Ishikawa (cell line): ENCODE measurements around the gene USP44.

ENCODE experiments used
- CEBPB ChIP-seq: IDR thresholded peaks from 2 replicates; pipeline ENCODE4 v1.6.1; 2012
- CREB1 ChIP-seq: IDR thresholded peaks from 2 replicates; pipeline ENCODE4 v1.6.1; 2012; ENCODE audit warnings: low read depth
- EGR1 ChIP-seq: IDR thresholded peaks from 2 replicates; pipeline ENCODE4 v1.6.1; 2012
- EP300 ChIP-seq: IDR thresholded peaks from 2 replicates; pipeline ENCODE4 v1.6.1; 2012; ENCODE audit warnings: borderline replicate concordance
- FOXM1 ChIP-seq: IDR thresholded peaks from 2 replicates; pipeline ENCODE4 v1.6.1; 2012; ENCODE audit warnings: low read depth, borderline replicate concordance
- NFIC ChIP-seq: IDR thresholded peaks from 2 replicates; pipeline ENCODE4 v1.6.1; 2012
- RAD21 ChIP-seq: IDR thresholded peaks from 2 replicates; pipeline ENCODE4 v1.6.1; 2012; ENCODE audit warnings: low read depth
- TAF1 ChIP-seq: IDR thresholded peaks from 2 replicates; pipeline ENCODE4 v1.6.1; 2012; ENCODE audit warnings: low read depth, mild to moderate bottlenecking
- TCF12 ChIP-seq: IDR thresholded peaks from 2 replicates; pipeline ENCODE4 v1.6.1; 2012; ENCODE audit warnings: low read depth
- TEAD4 ChIP-seq: IDR thresholded peaks from 2 replicates; pipeline ENCODE4 v1.6.1; 2012
- YY1 ChIP-seq: IDR thresholded peaks from 2 replicates; pipeline ENCODE4 v1.6.1; 2012; ENCODE audit warnings: low read depth
- ZBTB7A ChIP-seq: IDR thresholded peaks from 2 replicates; pipeline ENCODE4 v1.6.1; 2012; ENCODE audit warnings: low read depth
- TF ChIP-seq, protein P1 (sequence below): IDR thresholded peaks from 2 replicates; pipeline ENCODE4 v1.6.1; 2012
- TF ChIP-seq, protein P2 (sequence below): IDR thresholded peaks from 2 replicates; pipeline ENCODE4 v1.6.1; 2012
- TF ChIP-seq, protein P3 (sequence below): IDR thresholded peaks from 2 replicates; pipeline ENCODE4 v1.6.1; 2012; ENCODE audit warnings: low read depth, mild to moderate bottlenecking

The USP44 gene

DNA sequence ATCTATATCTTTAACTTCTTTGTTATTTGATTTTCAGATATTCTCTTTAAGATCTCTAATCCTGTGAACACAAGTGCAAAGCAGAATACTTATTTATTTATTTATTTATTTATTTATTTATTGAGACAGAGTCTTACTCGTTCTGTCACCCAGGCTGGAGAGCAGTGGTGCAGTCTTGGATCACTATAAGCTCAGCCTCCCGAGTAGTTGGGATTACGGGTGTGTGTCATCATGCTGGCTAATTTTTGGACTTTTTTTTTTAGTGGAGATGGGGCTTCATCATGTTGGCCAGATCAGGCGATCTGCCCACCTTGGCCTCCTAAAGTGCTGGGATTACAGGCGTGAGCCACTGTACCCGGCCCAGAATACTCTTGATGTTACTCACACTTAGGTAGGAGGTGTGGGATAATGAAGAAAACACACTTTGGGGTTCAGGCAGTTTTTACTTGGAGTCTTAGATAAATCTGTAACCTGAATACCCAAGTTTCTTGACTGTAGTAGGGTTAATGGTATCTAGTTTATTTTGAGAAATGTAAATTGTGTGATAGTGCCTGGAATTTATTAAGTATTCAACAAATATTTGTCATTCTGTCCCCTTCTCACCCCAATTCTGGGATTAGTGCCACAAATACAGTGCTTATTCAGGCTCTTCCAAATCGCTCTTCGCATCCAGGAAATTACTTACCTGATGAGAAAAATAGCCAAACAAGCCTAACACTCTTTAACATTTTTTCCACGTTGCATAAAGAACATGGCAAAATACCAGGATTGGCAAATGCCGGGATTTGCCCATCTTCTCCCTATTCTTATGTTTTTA is 44.4 kb downstream of the USP44 start:
- TF ChIP-seq CREB1 = no peak
- no peak for TF ChIP-seq RAD21

DNA sequence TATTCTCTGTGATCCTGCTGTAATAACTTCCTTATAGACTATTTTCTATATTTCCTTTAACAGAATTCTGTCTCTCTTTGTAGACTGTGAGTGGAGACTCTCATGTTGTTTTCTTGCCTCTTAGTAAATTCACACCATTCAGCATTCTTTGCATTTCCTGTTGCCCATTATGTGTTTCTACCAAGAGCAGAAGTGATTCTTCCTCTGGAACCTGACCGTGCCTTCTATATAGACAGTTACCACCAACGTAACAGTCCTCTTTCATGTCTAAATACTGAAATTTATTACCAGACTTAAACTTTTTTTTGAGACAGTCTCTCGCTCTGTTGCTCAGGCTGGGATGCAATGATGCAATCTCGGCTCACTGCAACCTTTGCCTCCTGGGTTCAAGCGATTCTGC is 46.2 kb downstream of the USP44 start:
- TF ChIP-seq CREB1 = no peak
- no peak for TF ChIP-seq TAF1
- TF ChIP-seq YY1 = no peak
- no peak for TF ChIP-seq FOXM1
- TF ChIP-seq, protein P1, sequence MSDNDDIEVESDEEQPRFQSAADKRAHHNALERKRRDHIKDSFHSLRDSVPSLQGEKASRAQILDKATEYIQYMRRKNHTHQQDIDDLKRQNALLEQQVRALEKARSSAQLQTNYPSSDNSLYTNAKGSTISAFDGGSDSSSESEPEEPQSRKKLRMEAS = no peak
- no peak for TF ChIP-seq TEAD4

DNA sequence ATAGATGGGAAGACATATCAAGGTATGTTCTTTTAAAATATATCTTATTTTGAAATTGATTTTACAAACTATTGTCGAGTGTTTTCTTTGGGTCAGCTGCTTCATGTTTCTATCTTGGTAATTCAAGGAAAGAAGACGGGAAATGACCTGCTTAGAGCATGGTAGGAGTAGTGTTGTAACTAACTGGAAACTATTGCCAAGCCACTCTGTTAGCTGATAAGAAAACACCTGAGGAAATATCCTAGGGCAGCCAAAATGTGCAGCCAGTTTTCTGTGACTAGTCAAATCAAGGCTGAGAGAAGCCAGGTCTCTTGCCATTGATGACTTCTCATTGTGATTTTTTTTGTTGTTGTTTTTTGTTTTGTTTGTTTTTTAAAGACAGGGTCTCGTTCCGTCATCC is 47.1 kb downstream of the USP44 start:
- TF ChIP-seq ZBTB7A (no peak), EGR1 (no peak), RAD21 (no peak), YY1 (no peak)
- TF ChIP-seq, protein P2, sequence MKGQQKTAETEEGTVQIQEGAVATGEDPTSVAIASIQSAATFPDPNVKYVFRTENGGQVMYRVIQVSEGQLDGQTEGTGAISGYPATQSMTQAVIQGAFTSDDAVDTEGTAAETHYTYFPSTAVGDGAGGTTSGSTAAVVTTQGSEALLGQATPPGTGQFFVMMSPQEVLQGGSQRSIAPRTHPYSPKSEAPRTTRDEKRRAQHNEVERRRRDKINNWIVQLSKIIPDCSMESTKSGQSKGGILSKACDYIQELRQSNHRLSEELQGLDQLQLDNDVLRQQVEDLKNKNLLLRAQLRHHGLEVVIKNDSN = no peak

DNA sequence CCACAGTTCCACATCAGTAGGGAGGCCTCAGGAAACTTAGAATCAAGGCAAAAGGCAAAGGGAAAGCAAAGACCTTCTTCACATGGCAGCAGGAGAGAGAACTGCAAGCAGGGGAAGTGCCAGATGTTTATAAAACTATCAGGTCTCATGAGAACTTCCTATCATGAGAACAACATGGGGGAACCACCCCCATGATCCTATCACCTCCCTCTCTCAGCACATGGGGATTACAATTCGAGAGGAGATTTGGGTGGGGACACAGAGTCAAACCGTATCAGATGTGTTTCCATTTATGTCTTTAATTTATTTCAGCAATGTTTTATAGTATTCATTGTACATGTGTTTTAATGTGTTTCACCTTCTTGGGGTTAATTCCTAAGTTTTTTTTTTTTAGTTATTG is 51.5 kb downstream of the USP44 start:
- TF ChIP-seq EGR1 = no peak
- no peak for TF ChIP-seq TAF1
- no peak for TF ChIP-seq EP300

DNA sequence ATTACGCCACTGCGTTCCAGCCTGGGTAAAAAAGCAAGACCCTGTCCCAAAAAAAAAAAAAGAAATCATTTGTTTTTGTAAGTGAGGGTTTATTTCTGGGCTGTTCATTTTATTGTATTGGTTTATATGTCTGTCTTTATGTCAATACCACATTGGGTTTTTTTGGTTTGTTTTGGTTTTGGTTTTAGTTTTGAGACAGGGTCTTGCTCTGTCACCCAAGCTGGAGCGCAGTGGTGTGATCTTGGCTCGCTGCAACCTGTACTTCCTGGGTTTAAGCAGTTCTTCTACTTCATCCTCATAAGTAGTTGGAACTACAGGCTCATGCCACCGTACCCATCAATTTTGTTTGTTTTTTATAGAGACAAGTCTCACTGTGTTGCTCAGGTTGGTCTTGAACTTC is 52.3 kb downstream of the USP44 start:
- TF ChIP-seq, protein P2 = no peak
- TF ChIP-seq YY1 (no peak), EP300 (no peak), RAD21 (no peak), CEBPB (no peak), FOXM1 (no peak), TEAD4 (no peak), ZBTB7A (no peak), NFIC (no peak), TAF1 (no peak), TCF12 (no peak), CREB1 (no peak), EGR1 (no peak)
- TF ChIP-seq, protein P1 = no peak
- TF ChIP-seq, protein P3, sequence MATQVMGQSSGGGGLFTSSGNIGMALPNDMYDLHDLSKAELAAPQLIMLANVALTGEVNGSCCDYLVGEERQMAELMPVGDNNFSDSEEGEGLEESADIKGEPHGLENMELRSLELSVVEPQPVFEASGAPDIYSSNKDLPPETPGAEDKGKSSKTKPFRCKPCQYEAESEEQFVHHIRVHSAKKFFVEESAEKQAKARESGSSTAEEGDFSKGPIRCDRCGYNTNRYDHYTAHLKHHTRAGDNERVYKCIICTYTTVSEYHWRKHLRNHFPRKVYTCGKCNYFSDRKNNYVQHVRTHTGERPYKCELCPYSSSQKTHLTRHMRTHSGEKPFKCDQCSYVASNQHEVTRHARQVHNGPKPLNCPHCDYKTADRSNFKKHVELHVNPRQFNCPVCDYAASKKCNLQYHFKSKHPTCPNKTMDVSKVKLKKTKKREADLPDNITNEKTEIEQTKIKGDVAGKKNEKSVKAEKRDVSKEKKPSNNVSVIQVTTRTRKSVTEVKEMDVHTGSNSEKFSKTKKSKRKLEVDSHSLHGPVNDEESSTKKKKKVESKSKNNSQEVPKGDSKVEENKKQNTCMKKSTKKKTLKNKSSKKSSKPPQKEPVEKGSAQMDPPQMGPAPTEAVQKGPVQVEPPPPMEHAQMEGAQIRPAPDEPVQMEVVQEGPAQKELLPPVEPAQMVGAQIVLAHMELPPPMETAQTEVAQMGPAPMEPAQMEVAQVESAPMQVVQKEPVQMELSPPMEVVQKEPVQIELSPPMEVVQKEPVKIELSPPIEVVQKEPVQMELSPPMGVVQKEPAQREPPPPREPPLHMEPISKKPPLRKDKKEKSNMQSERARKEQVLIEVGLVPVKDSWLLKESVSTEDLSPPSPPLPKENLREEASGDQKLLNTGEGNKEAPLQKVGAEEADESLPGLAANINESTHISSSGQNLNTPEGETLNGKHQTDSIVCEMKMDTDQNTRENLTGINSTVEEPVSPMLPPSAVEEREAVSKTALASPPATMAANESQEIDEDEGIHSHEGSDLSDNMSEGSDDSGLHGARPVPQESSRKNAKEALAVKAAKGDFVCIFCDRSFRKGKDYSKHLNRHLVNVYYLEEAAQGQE = no peak

DNA sequence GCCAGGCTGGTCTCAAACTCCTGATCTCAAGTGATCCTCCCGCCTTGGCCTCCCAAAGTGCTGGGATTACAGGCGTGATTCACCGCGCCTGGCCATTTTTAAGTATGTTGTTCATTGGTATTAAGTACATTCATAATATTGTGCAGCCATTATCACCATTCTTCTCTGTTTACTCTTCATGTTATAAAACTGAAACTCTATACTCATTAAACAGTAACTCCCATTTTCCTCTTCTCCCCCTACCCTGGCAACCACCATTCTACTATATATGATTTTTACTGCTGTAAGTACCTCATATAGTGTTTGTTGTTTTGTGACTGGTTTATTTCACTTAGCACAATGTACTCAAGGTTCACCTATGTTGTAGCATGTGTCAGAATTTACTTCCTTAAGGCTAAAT is 54.2 kb downstream of the USP44 start:
- no peak for TF ChIP-seq TCF12
- TF ChIP-seq, protein P2 = no peak
- TF ChIP-seq CEBPB = no peak
- TF ChIP-seq FOXM1 = no peak
- no peak for TF ChIP-seq NFIC
- TF ChIP-seq RAD21 = no peak
- TF ChIP-seq, protein P1 = no peak
- no peak for TF ChIP-seq TEAD4
- TF ChIP-seq CREB1 = no peak
- TF ChIP-seq EP300 = no peak
- TF ChIP-seq TAF1 = no peak
- no peak for TF ChIP-seq YY1

DNA sequence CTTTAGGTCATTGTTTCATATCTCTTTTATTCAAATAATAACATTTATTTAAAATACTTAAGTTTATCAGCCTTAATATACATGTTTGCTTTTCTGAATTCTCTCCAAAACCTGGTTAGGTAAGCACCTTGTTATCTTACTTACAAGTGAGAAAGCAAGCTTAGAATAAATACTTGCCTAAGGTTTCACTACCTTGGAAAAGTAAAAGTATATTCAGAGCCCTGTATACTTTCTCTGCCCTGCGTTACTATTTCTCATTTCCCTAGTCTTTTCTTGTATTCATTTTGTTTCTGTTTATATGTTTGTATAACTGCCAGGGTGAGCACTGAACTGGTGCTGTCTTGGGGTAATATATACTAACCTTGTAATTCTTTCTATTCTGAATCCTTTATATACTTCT is 55.8 kb downstream of the USP44 start:
- TF ChIP-seq FOXM1 = no peak
- no peak for TF ChIP-seq YY1
- TF ChIP-seq TAF1 = no peak
- no peak for TF ChIP-seq RAD21
- TF ChIP-seq CREB1 = no peak
- TF ChIP-seq EP300 = no peak
- no peak for TF ChIP-seq CEBPB
- no peak for TF ChIP-seq TCF12
- TF ChIP-seq, protein P2 = no peak
- TF ChIP-seq NFIC = no peak
- TF ChIP-seq, protein P3 = no peak
- TF ChIP-seq EGR1 = no peak
- no peak for TF ChIP-seq ZBTB7A
- TF ChIP-seq, protein P1 = no peak
- no peak for TF ChIP-seq TEAD4
